Measurements from ENCODE around the gene MOGAT1.

GRCh38 chr2:222707689-222708273 is 36.3 kb downstream of the MOGAT1 start:
- no peak for TF ChIP-seq GATA2 (IDR thresholded peaks at IDR 0.05; ENCODE audit: low read depth, low read length)
- no peak for TF ChIP-seq GATA3 (IDR thresholded peaks at IDR 0.05; ENCODE audit: low read depth, low read length)

Measured in SH-SY5Y (cell line).